Kidney glomerular epithelial cell (primary cell): ENCODE data around the gene ARHGEF11.

Experiments
- DNase-seq: peaks from one replicate; lab custom pipeline; 2025; lab: John Stamatoyannopoulos, UW

The ARHGEF11 gene

GRCh38 chr1:156998840-156999500, 46.6 kb downstream of the ARHGEF11 start:
- DNase-seq: no peak

- no peak for DNase-seq
Measured at GRCh38 chr1:156998301-156998700, 47.2 kb downstream of the ARHGEF11 start.

DNA sequence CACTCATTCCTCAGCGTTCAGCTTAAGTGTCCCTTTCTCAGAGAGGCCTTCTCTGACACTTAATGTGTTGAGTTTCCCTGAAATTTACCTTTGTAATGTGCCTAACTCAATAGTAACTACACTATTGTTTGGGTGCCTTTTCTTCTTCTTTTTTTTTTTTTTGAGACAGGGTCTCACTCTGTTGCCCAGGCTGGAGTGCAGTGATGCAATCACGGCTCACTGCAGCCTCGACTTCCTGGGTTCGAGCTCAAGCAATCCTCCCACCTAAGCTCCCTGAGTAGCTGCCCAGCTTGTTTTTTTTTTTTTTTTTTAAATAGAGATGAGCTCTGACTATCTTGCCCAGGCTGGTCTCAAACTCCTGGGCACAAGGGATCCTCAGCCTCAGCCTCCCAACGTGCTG, 50.1 kb downstream of the ARHGEF11 start:
- DNase-seq: no peak

DNA sequence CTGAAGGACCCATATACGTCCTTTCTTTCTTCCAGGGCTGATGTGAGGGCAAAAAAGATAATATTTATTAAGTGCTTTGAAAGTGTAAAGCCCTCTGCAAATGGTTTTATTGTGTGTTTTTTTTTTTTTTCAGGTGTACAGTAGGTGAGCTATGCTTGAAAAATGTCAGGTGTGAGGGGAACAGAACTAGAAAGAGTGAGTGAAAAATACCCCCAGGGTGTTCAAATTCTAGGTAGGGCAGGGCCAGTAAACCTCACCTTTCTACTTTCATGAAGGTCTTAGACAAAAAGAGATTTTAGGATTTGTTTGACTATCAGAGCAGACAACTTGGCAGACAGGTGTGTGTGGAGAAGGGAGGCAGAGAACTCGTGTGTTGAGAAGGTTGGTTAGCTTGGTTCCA, 51.3 kb downstream of the ARHGEF11 start:
- DNase-seq: no peak

DNA sequence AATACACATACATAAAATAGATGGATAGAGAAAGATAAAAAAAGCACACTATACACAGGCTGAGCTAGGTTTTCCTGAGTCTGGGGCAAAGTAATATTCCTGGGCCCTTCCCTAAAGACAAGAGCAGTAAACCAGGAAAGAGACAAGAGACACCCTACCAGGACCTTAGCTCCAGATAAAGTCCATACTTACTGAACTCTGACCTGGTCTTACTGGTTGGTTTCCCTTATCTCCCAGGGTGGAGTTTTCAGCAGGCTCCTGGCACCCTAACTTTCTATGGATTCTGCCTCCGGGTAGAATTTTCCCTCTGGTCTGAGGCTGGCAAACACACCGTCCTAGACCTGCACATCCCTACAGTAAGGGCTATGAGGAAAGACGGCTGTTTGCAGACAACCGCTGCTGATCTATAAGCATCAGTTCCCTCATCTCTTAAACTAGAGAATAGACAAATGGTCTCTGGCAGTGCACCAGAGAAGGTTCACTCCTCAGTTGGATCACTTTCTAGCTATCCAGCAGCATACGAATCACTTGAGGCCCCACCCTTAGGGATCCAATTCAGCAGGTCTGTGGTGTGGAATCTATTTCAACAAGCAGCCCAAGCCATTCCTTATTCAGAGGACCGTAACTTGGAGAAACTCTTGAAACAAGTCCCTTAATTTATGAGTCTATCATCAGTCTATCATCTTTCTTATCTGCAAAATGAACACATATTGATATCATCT, 52.0 kb downstream of the ARHGEF11 start:
- no peak for DNase-seq

DNA sequence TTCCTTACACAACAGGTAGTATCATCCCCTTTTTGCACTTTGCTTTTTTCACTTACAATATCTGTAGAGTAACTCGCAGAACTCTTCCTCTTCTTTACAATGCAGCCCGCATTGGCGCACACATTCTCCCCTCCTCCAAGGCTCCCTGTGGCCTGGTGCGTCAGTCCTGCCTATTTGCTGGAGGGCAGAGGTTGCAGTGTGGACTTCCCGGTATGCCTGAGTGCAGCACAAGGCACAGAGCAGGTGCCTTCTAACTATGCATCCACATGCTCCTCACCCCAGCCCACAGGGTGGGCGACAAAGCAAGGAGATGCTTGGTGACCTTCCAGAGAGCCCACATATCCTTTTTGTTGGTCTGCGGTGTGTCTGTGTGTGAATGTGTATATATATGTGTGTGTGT, 53.3 kb downstream of the ARHGEF11 start:
- no peak for DNase-seq

GRCh38 chr1:156987715-156988114, 57.8 kb downstream of the ARHGEF11 start:
- DNase-seq: no peak

GRCh38 chr1:156980551-156980950, 65.0 kb downstream of the ARHGEF11 start:
- no peak for DNase-seq

GRCh38 chr1:156975084-156975483, 70.5 kb downstream of the ARHGEF11 start:
- DNase-seq: no peak

DNA sequence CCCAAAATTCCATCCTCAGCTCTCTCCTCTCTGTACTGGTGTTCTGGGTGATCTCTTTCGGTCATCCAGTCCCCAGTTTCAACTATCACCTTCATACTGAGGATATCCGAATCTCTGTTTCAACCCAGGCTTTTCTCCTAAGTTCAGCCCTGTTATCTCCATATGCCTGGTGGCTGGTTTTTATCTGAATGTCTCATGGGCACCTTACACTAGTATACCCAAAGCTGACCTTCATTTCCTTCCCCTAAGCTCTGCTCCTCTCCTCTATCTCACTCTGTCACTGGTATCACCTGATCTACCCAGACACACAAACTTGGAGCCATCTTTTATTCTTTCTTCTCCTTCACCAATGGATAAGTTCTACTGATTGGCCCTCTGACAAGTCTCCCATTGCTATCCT, 72.1 kb downstream of the ARHGEF11 start:
- DNase-seq: no peak

GRCh38 chr1:156970017-156970416, 75.5 kb downstream of the ARHGEF11 start:
- no peak for DNase-seq

GRCh38 chr1:156969496-156969895, 76.0 kb downstream of the ARHGEF11 start:
- DNase-seq: no peak

DNA sequence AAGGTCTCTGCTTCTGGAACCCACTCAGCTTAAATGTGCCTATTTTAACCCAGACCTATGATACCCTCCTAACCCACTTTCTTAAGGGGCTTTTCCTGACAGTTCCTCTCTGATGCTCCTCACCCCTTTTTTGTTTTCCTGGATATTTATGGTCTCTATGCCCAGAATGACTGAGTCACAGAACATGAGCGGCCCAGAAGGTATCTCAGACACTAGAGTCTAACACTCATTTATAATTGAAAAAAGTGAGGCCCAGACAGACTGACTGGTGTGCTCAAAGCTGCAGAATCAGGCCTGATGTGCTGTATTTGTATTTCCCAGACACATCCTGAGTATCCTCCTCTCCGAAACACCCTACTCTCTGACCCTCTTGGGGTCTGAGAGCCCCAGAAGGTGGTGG, 81.1 kb downstream of the ARHGEF11 start:
- DNase-seq: no peak

DNA sequence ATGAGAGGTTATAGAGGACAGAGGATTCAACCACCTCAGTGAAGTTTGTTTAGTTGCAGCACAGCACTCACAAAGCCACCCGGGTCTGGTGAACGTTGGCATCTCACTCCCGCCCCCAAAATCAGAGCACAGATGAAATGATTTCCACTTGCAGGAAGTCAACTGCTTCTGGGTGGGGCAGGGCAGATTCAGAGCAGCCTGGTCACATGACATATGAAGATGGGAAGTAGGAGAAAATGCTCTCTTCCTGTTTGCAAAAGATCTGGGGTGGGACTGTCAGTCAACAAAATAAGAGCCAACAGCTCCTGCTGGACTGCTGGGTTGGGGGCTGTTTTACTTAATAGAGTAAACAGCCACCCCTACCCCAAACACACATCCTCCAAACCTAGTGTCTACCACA, 81.9 kb downstream of the ARHGEF11 start:
- DNase-seq: no peak

DNA sequence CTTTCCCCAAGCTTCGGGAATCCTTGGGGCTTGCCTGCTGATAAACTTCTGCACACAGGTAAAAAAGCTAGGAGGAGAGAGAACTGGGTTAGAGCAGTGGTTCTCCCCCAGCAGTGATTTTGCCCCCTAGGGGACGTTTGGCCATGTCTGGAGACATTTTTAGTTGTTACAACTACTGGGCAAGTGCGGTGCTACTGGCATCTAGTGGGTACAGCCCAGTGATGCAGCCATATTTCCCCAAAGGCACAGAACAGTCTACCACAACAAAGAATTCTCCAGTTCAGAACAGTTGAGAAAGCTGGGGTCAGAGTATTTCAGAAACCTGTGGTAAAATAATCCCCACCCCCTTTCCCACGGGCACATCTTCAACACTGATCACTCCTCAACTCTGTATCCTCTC, 83.8 kb downstream of the ARHGEF11 start:
- DNase-seq: no peak

GRCh38 chr1:156959925-156960324, 85.6 kb downstream of the ARHGEF11 start:
- no peak for DNase-seq

GRCh38 chr1:156959414-156959813, 86.1 kb downstream of the ARHGEF11 start:
- DNase-seq: peak; percentile 0

- DNase-seq: no peak
Measured at GRCh38 chr1:156958247-156958714, 87.3 kb downstream of the ARHGEF11 start.

DNA sequence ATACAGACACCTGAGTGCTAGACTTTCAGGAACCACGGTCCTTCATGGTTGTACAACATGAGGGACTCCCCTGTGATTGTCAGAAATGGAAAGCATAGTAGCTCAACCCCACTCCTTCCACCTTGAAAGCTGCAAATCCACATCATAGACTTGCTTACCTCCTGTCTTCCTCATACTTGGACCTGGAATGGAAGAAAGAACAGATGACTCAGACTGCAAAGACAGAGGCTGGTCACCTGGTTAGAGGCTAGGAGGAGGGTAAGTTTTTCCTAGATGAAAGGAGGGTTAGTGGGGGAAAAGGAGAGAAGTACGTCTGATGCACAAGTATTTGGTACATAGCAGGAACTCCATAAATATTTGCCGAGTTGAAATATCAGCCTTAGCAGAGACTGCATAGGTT, 87.9 kb downstream of the ARHGEF11 start:
- no peak for DNase-seq

DNA sequence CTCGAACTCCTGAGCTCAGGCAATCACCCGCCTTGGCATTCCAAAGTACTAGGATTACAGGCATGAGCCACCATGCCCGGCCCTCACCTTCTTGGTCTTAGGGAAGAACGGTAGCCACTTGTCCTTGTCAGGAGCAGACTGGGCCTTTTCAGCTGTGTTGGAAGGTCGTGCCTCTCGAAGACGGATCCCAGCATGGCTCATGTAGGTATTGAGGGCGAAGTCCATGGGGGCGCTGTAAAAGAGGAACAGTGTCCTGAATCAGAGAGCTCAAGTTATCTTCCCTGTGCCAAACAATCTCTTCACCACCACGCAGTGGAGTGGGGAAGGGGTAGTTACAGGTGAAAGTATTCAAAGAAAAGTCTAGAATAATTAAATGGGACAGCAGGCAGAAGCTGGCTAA, 89.2 kb downstream of the ARHGEF11 start:
- no peak for DNase-seq

- DNase-seq: no peak
Measured at GRCh38 chr1:156953571-156953970, 92.0 kb downstream of the ARHGEF11 start.

GRCh38 chr1:156951371-156951770, 94.2 kb downstream of the ARHGEF11 start:
- no peak for DNase-seq

DNA sequence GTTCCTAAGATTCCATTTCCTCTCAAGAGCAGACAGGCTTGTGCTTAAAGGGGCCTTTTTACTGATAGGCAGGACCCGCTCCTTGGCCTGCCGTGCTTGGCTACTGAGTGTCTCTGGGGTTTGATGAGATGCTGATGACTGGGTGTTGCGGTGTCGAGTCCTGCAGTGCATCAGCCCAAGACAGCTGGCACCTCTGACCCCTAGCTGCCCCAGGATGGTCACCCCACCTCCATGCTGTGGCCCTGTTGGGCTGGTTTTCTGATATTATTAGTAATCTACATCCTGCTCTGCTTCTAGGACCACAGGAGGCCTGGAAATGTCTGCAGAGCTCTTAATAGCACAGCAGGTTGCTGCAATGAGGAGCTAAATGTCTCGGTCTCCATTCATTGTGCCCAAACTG, 96.4 kb downstream of the ARHGEF11 start:
- DNase-seq: no peak

DNA sequence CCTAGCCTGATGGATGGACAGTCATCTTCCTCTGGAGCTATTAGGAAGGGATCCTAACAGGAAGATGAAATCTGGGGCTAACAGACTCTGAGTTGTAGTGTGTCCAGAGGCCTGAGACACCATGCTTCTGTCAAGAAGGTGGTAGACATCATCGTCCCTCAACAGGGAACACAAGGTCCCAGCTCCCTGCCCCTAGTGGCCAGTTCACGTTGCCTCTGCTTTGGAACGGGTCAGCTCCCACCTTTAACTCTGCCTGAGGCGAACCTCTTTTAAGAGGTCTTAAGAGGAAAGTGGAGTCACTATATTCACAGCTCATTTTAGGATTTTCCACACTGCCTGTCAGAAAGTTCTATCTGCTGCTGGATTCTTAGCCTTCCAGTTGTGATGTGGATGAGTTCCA, 96.8 kb downstream of the ARHGEF11 start:
- no peak for DNase-seq
